ENCODE data around the gene ZCCHC14.

The ZCCHC14 gene

GRCh38 chr16:87492721-87493607, at the start of gene ZCCHC14:
Gene ZCCHC14, minus strand, starts transcription at chr16:87493024. Its CDS starts 786 bp downstream, at chr16:87492238.
- DNase-seq: peak; percentile 99

GRCh38 chr16:87541872-87542234, 49.0 kb upstream of the ZCCHC14 start:
- no peak for DNase-seq

GRCh38 chr16:87541147-87541871, 48.5 kb upstream of the ZCCHC14 start:
- no peak for DNase-seq

GRCh38 chr16:87540897-87541146, 48.0 kb upstream of the ZCCHC14 start:
- no peak for DNase-seq

DNA sequence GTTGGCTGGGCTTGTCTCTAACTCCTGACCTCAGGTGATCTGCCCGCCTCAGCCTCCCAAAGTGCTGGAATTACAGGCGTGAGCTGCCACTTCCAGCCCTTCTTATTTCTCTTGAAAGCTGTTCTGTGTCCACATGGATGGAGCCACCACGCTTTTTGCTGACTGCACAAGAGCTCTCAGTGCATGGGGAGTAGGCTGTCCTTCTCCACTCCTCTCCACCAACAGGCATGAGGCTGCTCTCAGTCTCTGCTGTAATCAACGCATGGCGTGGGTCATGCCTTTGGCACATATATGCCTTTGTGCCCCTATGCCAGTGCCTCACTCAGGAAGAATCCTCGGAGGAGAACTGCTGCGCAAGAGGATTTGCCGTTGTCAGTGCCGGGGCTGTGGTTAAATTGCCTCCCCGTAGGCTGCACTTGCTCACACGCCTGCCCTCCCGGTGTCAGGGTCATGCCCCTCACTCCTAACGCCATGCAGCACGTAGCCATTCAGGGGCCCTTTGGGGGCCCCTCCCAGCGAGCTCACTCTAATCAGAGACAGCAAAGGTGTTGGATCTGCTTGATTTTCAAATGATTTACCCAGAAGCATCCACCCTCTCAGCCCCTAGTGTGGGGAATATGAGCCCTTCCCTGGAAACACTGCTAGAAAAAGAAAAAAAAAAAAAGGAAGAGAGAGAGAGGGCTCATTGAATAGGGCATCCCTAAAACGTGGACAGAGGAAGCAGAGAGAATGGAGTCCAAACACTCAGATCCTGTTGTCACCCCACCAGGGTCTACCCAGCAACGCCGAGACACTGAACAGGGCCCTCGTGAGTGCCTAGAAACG, 47.5 kb upstream of the ZCCHC14 start:
- DNase-seq: no peak

- DNase-seq: no peak
These were observed 46.3 kb upstream of the ZCCHC14 start for GRCh38 chr16:87539113-87539512.

GRCh38 chr16:87538594-87538993, 45.8 kb upstream of the ZCCHC14 start:
- no peak for DNase-seq

GRCh38 chr16:87538160-87538559, 45.3 kb upstream of the ZCCHC14 start:
- DNase-seq: no peak

- DNase-seq: no peak
These were observed 43.9 kb upstream of the ZCCHC14 start for GRCh38 chr16:87536795-87537142.

- no peak for DNase-seq
These were observed 43.3 kb upstream of the ZCCHC14 start for GRCh38 chr16:87535855-87536794.

DNA sequence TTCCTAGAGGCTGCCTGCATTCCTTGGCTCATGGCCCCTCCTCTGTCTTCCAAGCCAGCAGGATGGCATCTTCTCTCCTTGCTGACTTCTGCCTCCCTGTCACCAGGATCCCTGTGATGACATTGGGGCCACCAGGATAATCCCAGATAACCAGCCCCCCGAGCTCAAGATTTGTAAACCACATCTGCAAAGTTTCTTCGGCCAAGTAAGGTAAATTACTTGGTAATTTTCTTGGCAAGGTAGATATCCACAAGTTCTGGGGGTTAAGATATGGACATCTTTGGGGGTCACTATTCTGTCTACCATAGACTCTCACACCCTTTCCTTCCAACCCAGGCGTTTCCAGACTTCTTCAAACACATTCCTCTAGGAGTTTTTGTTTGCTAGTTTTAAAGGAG, 42.6 kb upstream of the ZCCHC14 start:
- DNase-seq: no peak

GRCh38 chr16:87534751-87535150, 41.9 kb upstream of the ZCCHC14 start:
- no peak for DNase-seq

- no peak for DNase-seq
These were observed 41.3 kb upstream of the ZCCHC14 start for GRCh38 chr16:87534030-87534653.

- no peak for DNase-seq
These were observed 40.2 kb upstream of the ZCCHC14 start for GRCh38 chr16:87533061-87533460.

DNA sequence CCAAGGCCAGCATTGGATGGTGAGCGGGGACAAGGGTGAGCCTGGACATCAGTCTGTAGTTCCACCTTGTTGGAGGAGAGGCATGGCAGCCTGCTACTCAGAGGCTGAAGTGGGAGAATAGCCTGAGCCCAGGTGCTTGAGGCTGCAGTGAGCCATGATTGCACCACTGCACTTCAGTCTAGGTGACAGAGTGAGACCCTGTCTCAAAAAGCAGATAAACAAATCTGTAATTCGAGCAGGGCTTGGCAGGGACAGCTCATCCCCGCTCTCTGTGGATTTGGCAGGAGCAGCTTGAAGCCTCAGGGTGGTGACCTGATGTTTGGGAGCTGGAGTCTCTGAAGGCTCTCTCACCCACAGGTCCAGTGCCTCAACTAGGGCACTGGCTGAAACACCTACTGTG, 38.6 kb upstream of the ZCCHC14 start:
- DNase-seq: no peak

DNA sequence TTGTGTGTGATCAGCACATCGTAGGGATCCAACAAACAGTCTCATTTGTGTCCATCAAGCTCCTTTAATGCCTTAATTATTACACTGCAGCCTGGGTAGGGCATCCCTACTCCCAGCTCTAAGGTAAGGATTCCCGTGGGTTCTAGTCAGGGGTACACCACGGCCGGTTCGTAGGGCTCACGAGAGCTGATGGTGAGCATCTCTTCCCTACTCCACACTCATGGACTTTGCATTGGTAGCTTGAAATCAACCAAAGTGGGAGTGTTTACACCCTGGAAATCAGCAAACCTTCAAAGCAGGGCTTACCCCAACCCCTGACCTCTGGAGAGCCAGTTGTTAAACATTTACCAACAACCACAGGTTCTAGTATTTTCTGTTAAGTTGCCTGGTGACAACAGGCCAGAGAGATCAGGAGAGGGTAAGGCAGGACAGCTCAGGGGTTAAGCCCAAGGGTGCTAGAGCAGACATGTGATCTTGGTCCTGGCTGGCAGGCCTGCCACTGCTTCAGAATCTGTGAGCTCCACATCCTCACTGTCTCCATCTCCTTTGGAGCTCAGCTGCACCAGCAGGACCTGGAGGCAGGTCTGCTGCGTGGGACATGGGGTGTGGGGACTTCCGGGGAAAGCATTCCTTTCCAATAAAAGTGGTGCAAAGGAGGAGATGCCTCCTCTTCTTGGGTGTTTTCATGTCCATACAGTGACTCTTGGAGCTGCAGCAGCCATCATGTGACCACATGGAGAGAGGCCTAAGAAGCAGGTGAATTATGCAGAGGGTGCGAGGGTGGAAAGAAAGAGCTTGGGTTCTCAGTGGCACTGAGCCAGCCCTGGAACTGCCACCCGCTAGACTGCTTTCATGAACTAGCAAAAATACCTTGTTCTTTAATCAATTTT, 36.1 kb upstream of the ZCCHC14 start:
- no peak for DNase-seq

DNA sequence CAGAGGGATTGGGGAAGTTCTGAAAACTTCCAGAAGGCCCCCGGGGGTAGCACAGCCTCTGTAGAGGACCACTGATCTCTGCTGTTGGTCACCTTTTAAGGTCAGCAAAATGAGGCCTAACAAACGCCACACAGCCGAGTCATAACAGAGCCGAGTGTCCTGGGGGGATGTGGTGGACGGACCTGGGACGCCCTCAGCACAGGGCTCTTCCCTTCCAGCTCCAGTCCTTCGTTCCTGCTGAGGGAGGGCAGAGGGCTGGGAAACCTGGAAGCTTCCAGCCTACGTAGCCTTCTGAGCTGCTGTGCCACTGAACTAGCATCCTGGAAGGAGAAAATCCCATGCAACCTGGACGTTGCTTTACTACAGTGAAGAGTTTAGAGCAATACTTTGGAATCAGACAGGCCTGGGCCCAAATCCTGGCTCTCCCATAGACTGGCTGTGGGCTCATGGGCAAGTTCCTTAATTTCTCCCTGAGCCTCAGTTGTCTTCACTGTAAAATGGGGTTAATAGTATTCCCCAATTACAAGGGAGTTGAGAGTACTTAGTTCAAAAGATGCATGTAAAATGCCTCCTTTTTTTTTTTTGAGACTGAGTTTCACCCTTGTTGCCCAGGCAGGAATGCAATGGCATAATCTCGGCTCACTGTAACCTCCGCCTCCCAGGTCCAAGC, 34.4 kb upstream of the ZCCHC14 start:
- DNase-seq: no peak

DNA sequence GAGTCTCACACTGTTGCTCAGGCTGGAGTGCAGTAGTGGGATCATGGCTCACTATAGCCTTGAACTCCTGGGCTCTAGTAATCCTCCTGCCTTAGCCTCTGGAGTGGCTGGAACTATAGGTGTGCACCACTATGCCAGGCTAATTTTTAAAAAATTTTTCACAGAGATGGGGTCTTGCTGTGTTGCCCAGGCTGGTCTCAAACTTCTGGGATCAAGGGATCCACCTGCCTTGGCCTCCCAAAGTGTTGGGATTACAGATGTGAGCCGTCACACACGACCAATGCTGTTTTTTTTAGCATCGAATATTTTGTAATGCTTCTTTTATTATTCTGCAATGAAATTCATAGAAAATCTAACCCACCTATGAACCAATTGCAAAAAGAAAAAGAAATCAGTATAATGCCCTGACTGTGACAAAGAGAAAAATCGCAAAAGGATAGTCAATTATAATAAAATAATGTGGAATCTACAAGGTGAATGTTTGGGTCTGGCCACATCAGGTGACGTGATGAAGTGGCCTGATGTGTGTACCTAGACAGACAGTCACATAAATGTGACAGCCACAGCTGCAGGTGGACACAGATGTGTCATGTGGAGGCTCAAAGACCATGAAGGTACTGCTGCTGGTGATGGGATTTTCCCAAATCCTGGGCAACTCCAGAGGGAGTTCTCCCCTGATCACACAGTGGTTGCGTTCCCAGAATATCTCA, 33.6 kb upstream of the ZCCHC14 start:
- DNase-seq: no peak

- DNase-seq: no peak
These were observed 32.5 kb upstream of the ZCCHC14 start for GRCh38 chr16:87525352-87525751.

DNA sequence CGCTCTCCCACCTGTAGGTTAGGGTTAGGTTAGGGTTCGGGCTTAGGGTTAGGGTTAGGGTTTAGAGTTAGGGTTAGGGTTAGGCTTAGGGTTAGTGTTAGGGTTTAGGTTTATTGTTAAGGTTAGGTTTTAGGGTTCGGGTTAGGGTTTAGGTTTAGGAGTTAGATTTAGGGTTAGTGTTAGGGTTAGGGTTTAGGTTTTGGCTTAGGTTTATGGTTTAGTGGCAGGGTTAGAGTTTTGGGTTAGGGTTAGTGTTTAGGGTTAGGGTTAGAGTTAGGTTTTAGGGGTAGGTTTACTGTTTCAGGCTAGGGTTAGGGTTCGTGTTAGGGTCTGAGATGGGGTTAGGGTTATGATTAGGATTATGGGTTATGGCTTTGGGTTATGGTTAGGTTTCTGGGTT, 31.6 kb upstream of the ZCCHC14 start:
- DNase-seq: no peak

Measured in activated CD4-positive, alpha-beta T cell treated with anti-CD3 and anti-CD28 coated beads, Interleukin-2, amount 50 U/mL, for 4 hours (primary cell).